ENCODE data around the gene ADORA1.

ADORA1 gene

GRCh38 chr1:203151362-203152157 is 24.0 kb downstream of the ADORA1 start:
- DNase-seq (ENCODE audit: low read depth): no peak
- TF ChIP-seq, protein P1, sequence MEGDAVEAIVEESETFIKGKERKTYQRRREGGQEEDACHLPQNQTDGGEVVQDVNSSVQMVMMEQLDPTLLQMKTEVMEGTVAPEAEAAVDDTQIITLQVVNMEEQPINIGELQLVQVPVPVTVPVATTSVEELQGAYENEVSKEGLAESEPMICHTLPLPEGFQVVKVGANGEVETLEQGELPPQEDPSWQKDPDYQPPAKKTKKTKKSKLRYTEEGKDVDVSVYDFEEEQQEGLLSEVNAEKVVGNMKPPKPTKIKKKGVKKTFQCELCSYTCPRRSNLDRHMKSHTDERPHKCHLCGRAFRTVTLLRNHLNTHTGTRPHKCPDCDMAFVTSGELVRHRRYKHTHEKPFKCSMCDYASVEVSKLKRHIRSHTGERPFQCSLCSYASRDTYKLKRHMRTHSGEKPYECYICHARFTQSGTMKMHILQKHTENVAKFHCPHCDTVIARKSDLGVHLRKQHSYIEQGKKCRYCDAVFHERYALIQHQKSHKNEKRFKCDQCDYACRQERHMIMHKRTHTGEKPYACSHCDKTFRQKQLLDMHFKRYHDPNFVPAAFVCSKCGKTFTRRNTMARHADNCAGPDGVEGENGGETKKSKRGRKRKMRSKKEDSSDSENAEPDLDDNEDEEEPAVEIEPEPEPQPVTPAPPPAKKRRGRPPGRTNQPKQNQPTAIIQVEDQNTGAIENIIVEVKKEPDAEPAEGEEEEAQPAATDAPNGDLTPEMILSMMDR (conservative IDR thresholded peaks at IDR 0.05; ENCODE audit: control insufficient read depth, insufficient read depth, low read depth, low read length): no peak
- no peak overlapping the region for H3K4me3 ChIP-seq (ENCODE audit: control insufficient read depth, low read depth, low read length)

DNA sequence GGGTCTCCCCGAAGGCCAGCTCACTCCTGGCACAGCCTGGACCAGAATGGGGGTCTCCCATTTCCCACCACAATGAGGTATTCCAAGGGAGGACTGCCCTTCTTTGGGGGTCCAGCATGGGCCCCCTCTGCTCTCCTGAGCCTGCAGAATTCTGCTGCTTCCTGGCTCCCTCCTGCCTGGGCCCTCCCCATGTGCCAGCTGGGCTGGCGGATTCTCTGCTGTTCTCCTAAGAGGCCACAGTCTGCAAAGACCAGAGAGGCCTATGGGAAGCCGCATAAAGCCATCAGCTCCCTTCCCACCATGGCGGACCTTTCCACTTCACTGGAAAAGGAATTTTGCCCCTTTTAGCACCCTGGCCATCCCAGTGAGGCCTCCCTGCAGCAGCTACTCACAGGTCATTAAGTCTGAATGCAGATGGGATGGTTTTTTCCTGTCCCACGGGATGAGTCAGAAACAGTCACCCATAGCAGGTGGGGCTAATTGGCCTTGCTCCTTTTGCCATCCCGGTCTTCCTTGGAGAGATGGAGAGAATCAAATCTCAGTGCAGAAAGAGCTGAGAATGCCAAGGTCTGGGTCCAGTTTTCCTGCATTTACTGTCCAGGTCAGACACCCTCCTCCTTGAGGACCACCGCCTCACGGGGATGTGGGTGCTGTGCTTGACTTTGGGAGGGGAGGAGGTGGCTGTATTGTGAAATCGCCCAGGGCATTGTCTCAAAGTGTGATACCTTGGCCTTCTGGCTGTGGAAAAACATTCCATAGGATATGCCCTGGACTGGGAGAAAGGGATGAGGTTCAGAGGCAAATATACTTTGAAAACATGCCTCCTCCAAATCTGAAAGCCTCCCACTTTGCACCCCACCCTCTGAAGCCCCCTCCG is 24.9 kb downstream of the ADORA1 start:
- no peak overlapping the region for H3K4me3 ChIP-seq (ENCODE audit: control insufficient read depth, low read depth, low read length)
- DNase-seq (ENCODE audit: low read depth): peak; percentile 57
- TF ChIP-seq, protein P1 (conservative IDR thresholded peaks at IDR 0.05; ENCODE audit: control insufficient read depth, insufficient read depth, low read depth, low read length): no peak

DNA sequence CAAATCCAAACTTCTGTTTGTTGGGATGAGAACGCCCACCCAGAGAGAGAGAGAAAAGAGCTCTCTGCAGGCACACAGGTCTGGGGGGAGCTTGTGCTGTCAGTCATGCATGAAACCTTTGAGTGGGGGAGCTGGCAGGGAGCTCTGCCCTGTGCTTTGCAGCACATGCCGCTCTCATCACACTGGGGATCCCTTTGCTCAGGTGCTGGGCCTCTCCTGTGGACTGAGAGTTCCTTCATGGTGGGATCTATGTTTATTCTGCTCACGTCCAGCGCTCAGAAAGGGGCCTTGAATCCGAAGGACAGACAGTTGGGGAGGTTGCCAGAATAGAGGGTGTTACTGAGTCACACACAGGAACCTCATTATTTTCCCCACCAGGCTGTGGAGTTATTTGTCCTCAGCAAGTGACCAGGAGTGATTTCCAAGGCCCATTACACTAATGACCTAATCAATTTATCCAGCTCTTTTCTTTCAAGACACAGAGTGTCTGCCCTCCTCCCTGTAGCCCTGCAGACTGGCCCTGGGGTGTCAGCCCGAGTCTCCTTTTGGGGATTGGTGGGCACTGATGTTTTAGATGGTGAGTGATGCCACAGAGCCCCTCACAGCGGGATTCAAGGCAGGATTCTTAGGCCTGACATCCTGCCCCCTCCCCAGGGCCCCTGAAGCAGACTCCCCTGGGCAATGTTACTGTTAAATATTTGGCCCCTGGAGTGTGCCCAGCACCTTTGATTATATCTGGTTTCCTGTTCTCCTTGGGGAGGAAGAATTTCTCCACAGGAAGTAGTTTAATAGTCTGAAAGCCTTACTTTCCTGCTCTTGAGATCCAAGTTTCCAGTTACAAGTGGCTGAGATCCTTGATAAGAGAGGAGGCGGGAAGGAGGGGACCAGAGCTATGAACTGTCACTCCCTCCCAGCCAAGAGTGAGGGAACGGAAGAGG is 25.8 kb downstream of the ADORA1 start:
- TF ChIP-seq, protein P1 (conservative IDR thresholded peaks at IDR 0.05; ENCODE audit: control insufficient read depth, insufficient read depth, low read depth, low read length): no peak
- no peak for DNase-seq (ENCODE audit: low read depth)
- no peak overlapping the region for H3K4me3 ChIP-seq (ENCODE audit: control insufficient read depth, low read depth, low read length)

DNA sequence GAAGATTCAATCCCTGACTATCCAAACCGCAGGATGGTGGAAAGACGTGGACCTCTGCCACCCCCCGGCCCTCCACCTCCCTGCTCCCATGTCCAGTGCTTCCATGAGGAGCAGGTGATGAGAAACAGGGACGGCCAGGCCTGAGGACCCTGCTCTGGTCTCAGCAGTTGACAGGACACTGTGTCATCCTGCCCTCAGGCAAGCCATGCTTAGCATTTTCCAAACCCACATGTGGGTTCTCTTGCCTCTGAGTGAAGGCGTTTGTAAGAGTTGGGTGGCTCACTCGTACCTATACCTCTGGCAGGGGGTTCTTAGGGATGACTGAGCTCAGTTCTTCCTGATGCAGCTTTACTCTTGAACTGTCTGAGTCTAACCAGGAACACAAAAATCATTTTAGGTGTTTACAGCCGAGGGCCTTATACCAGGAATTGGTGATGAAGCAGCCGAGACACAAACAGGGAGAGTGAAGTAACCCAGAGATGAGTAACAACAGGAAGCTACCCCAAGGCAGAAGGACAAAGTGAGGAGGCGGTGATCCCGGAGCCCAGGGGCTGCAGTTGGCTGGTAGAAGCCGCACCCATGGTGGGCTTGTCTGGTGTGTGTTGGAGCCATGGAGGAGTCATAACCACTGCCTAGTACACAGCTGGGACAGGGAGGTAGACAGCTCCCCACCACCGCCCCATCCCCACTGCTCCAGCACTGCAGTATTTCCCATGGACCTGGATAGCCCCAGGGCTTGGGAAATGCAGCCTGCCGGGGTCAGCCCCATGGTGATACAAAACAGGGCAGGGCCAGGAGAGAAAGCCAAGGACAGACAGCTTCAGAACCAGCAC is 26.7 kb downstream of the ADORA1 start:
- no peak overlapping the region for H3K4me3 ChIP-seq (ENCODE audit: control insufficient read depth, low read depth, low read length)
- TF ChIP-seq, protein P1 (conservative IDR thresholded peaks at IDR 0.05; ENCODE audit: control insufficient read depth, insufficient read depth, low read depth, low read length): no peak

DNA sequence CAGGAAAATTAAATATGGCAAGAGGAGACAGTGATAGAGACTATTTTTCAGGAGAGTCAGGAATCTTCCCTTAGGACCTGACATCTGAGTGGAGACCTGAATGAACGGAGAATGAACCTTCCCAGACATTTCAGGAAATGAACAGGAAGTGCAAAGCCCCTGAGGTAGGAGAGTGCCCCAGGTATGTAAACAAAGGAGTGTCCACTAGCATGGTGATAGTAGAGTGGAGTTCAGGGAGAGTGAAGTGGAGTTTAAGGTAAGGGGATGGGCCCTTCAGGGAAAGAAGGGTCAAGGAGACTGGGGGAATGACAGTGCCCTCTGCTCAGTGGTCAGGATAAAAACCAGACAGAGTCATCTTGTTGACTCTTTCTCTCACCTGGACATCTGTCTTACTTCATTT is 28.8 kb downstream of the ADORA1 start:
- TF ChIP-seq, protein P1 (conservative IDR thresholded peaks at IDR 0.05; ENCODE audit: control insufficient read depth, insufficient read depth, low read depth, low read length): no peak
- no peak for DNase-seq (ENCODE audit: low read depth)
- H3K4me3 ChIP-seq (ENCODE audit: control insufficient read depth, low read depth, low read length): no peak overlapping the region

More for the DNA sequence above, 26.7 kb downstream of the ADORA1 start:
- DNase-seq (ENCODE audit: low read depth): peak; percentile 71

Measured in fibroblast of mammary gland (primary cell).